WTC11 (cell line): Measurements from ENCODE around the gene IFITM5. TPM values are rescaled to one million over a fixed set of nuclear protein-coding genes. Genes with fewer than 3 reads are reported as not detected.

Source experiments
- ATAC-seq: fragments of 200-7000 bp; cut with Tn5 transposase; 2 replicates; pipeline ENCODE4 v1.10.0; 2021; ENCODE audit warnings: mild to moderate bottlenecking, moderate library complexity
- CTCF ChIA-PET: fragments of 300-600 bp; sonication (Branson Sonifier 250); formaldehyde crosslinking; loops from one replicate; lab custom pipeline; 2021; ENCODE audit warnings: antibody characterized with exemption; lab: Charles Lee
- POLR2A ChIA-PET: fragments of 350-600 bp; sonication (Branson Sonifier 250); formaldehyde crosslinking; loops from one replicate; lab custom pipeline; 2021; ENCODE audit warnings: antibody characterized with exemption; lab: Charles Lee
- DNase-seq: peaks from one replicate; pipeline ENCODE4 v3.0.0; 2021; ENCODE audit warnings: low spot score
- H3K27ac Mint-ChIP-seq: 2 replicates; pipeline ENCODE4 v1.8.0; 2021; ENCODE audit warnings: mixed read lengths
- H3K27me3 Mint-ChIP-seq: 2 replicates; pipeline ENCODE4 v1.8.0; 2021; ENCODE audit warnings: low read depth, mild to moderate bottlenecking, moderate library complexity, mixed read lengths
- H3K36me3 Mint-ChIP-seq: 2 replicates; pipeline ENCODE4 v1.8.0; 2021; ENCODE audit warnings: mixed read lengths
- H3K4me1 Mint-ChIP-seq: 2 replicates; pipeline ENCODE4 v1.8.0; 2022; ENCODE audit warnings: mixed read lengths
- H3K4me3 Mint-ChIP-seq: 2 replicates; pipeline ENCODE4 v1.8.0; 2021; ENCODE audit warnings: mild to moderate bottlenecking, moderate library complexity, mixed read lengths
- H3K9me3 Mint-ChIP-seq: 2 replicates; pipeline ENCODE4 v1.8.0; 2021; ENCODE audit warnings: mixed read lengths
- CREB1 ChIP-seq: sonication (generic); formaldehyde crosslinking; IDR thresholded peaks from 2 replicates; pipeline ENCODE4 v1.8.0; 2023; ENCODE audit warnings: mild to moderate bottlenecking, missing genetic modification reagents
- GABPB1 ChIP-seq: sonication (generic); formaldehyde crosslinking; IDR thresholded peaks from 2 replicates; pipeline ENCODE4 v1.8.1; 2023; ENCODE audit warnings: mild to moderate bottlenecking, missing genetic modification reagents
- GRHL2 ChIP-seq: fragments of 250-450 bp; sonication (Bioruptor Pico); IDR thresholded peaks from 2 replicates; pipeline ENCODE4 v1.8.0; 2022; ENCODE audit warnings: mild to moderate bottlenecking, moderate library complexity; ENCODE audit not compliant: insufficient replicate concordance, severe bottlenecking
- HMGA2 ChIP-seq: fragments of 250-450 bp; sonication (Bioruptor Pico); IDR thresholded peaks from 2 replicates; pipeline ENCODE4 v1.4.0; 2021; ENCODE audit warnings: mild to moderate bottlenecking, moderate library complexity
- KAT7 ChIP-seq: sonication (generic); formaldehyde crosslinking; IDR thresholded peaks from 2 replicates; pipeline ENCODE4 v1.8.1; 2023; ENCODE audit warnings: missing genetic modification reagents, mild to moderate bottlenecking, borderline replicate concordance
- NFATC4 ChIP-seq: fragments of 250-450 bp; sonication (Bioruptor Pico); IDR thresholded peaks from 2 replicates; pipeline ENCODE4 v1.9.0; 2021; ENCODE audit warnings: mild to moderate bottlenecking
- NFE2L1 ChIP-seq: sonication (generic); formaldehyde crosslinking; IDR thresholded peaks from 2 replicates; pipeline ENCODE4 v1.8.1; 2023; ENCODE audit warnings: missing genetic modification reagents
- NFYB ChIP-seq: sonication (generic); formaldehyde crosslinking; conservative IDR thresholded peaks from 2 replicates; pipeline ENCODE4 v1.8.0; 2022; ENCODE audit warnings: low read depth, missing genetic modification reagents
- NR2C2 ChIP-seq: sonication (generic); formaldehyde crosslinking; IDR thresholded peaks from 2 replicates; pipeline ENCODE4 v1.8.0; 2022; ENCODE audit warnings: mild to moderate bottlenecking, missing genetic modification reagents
- TCF7 ChIP-seq: sonication (generic); formaldehyde crosslinking; IDR thresholded peaks from 2 replicates; pipeline ENCODE4 v1.8.0; 2022; ENCODE audit warnings: mild to moderate bottlenecking, low read depth, missing genetic modification reagents, moderate library complexity
- ZNF121 ChIP-seq: sonication (generic); formaldehyde crosslinking; IDR thresholded peaks from 2 replicates; pipeline ENCODE4 v1.8.0; 2023; ENCODE audit warnings: missing genetic modification reagents
- ZNF138 ChIP-seq: sonication (generic); formaldehyde crosslinking; conservative IDR thresholded peaks from 2 replicates; pipeline ENCODE4 v1.8.1; 2022; ENCODE audit warnings: mild to moderate bottlenecking, moderate library complexity, missing genetic modification reagents
- ZNF232 ChIP-seq: sonication (generic); formaldehyde crosslinking; IDR thresholded peaks from 2 replicates; pipeline ENCODE4 v1.8.0; 2022; ENCODE audit warnings: mild to moderate bottlenecking, missing genetic modification reagents
- ZNF263 ChIP-seq: sonication (generic); formaldehyde crosslinking; IDR thresholded peaks from 2 replicates; pipeline ENCODE4 v1.8.1; 2022; ENCODE audit warnings: low read depth, mild to moderate bottlenecking, moderate library complexity, missing genetic modification reagents
- ZNF416 ChIP-seq: fragments of 250-450 bp; sonication (Bioruptor Pico); IDR thresholded peaks from 2 replicates; pipeline ENCODE4 v1.9.0; 2021; ENCODE audit warnings: mild to moderate bottlenecking, inconsistent platforms
- ZNF671 ChIP-seq: fragments of 250-450 bp; sonication (Bioruptor Pico); IDR thresholded peaks from 2 replicates; pipeline ENCODE4 v1.8.0; 2021; ENCODE audit warnings: mild to moderate bottlenecking
- total RNA-seq: library from RNA; stranded (reverse); gene quantifications from 3 replicates; pipeline ENCODE4 v1.2.3, GENCODE V29; 2021
- TF ChIP-seq, protein P1 (sequence below): sonication (generic); formaldehyde crosslinking; IDR thresholded peaks from 2 replicates; pipeline ENCODE4 v1.8.0; 2023; ENCODE audit warnings: missing genetic modification reagents
- TF ChIP-seq, protein P2 (sequence below): fragments of 200-600 bp; IDR thresholded peaks from 2 replicates; pipeline ENCODE4 v1.8.0; 2022; ENCODE audit warnings: antibody characterized with exemption
- TF ChIP-seq, protein P3 (sequence below): fragments of 250-450 bp; sonication (Bioruptor Pico); IDR thresholded peaks from 2 replicates; pipeline ENCODE4 v1.9.0; 2021; ENCODE audit warnings: mild to moderate bottlenecking
- TF ChIP-seq, protein P4 (sequence below): sonication (generic); formaldehyde crosslinking; IDR thresholded peaks from 2 replicates; pipeline ENCODE4 v1.8.0; 2022; ENCODE audit warnings: mild to moderate bottlenecking, missing genetic modification reagents
- TF ChIP-seq, protein P5 (sequence below): fragments of 250-450 bp; sonication (Bioruptor Pico); conservative IDR thresholded peaks from 2 replicates; pipeline ENCODE4 v1.9.0; 2021; ENCODE audit warnings: mild to moderate bottlenecking
- TF ChIP-seq, protein P6 (sequence below): sonication (generic); formaldehyde crosslinking; IDR thresholded peaks from 2 replicates; pipeline ENCODE4 v1.8.0; 2022; ENCODE audit warnings: mild to moderate bottlenecking, missing genetic modification reagents
- TF ChIP-seq, protein P7 (sequence below): sonication (generic); formaldehyde crosslinking; IDR thresholded peaks from 2 replicates; pipeline ENCODE4 v1.8.0; 2023; ENCODE audit warnings: missing genetic modification reagents, mild to moderate bottlenecking, borderline replicate concordance
- TF ChIP-seq, protein P8 (sequence below): sonication (generic); formaldehyde crosslinking; IDR thresholded peaks from 2 replicates; pipeline ENCODE4 v1.8.1; 2023; ENCODE audit warnings: mild to moderate bottlenecking, missing genetic modification reagents, moderate library complexity

IFITM5 gene
- total RNA-seq, 1 experiment from 2014 or later: not detected

DNA sequence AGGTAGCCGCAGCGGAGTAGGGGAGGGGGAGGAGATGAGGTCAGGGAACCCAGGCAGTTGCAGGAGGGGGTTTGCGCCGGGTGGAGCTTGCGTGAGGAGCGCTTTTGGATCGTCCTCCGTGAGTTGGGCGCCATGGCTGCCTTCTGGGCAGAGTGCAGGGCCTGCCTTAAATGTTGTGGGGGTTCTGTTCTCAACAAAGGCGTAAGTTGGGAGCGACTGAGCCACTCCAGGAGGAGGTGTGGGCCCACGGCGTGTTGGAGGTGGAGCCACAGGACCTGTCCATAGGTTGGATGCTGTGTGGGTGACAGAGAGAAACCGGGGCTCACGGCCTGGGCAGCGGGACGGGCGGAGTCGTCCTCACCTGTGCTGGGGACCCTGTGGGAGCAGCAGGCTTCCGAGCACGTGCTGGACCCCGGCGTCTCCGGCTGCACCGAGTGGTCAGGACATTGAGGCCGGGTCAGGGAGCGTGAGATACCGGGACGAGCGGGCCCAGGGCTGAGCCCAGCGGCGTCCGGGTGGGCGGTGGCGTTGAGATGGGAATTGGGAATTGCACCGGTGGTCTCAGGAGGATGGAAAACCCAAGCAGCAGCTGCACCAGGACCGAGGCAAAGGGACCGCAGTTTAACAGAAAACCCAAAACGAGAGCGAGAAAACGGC is 11.4 kb downstream of the IFITM5 start:
- CTCF ChIA-PET: interaction anchor here (0.9 to 4.8 kb wide), 5 partner anchors 18 to 37 kb away, joined by 3 to 34 read pairs (median 13); no protein-coding TSS in a partner anchor
- POLR2A ChIA-PET: interaction anchor here (0.6 to 0.8 kb wide), 2 partner anchors 40 to 49 kb away, joined by 4 to 5 read pairs; no protein-coding TSS in a partner anchor
- H3K4me1 Mint-ChIP-seq: peaks cover 49% of the 10 kb centered on the region
- DNase-seq (peak; percentile 42), ATAC-seq (no peak; the same call in 1 of the 2 replicates)
- peaks cover 13% of the 10 kb centered on the region; the same call in 1 of the 2 replicates for H3K36me3 Mint-ChIP-seq
- peak overlapping the region; percentile 32; the same call in 1 of the 2 replicates for H3K27ac Mint-ChIP-seq
- no peaks in the 10 kb centered on the region for H3K9me3 Mint-ChIP-seq
- peak overlapping the region; percentile 75 for H3K4me3 Mint-ChIP-seq
- H3K27me3 Mint-ChIP-seq: peaks cover 25% of the 10 kb centered on the region
- TF ChIP-seq ZNF121 (CRISPR knock-in tag) (no peak), KAT7 (no peak), GABPB1 (CRISPR knock-in tag) (no peak), ZNF671 (CRISPR knock-in tag) (no peak), NFE2L1 (CRISPR knock-in tag) (peak; percentile 29; the same call in 1 of the 2 replicates), CREB1 (no peak), NR2C2 (no peak), NFYB (CRISPR knock-in tag) (no peak), ZNF232 (CRISPR knock-in tag) (no peak), ZNF416 (CRISPR knock-in tag) (no peak), ZNF263 (no peak), NFATC4 (CRISPR knock-in tag) (no peak), HMGA2 (no peak), TCF7 (no peak), GRHL2 (CRISPR knock-in tag) (no peak), ZNF138 (CRISPR knock-in tag) (no peak)
- TF ChIP-seq, protein P1, sequence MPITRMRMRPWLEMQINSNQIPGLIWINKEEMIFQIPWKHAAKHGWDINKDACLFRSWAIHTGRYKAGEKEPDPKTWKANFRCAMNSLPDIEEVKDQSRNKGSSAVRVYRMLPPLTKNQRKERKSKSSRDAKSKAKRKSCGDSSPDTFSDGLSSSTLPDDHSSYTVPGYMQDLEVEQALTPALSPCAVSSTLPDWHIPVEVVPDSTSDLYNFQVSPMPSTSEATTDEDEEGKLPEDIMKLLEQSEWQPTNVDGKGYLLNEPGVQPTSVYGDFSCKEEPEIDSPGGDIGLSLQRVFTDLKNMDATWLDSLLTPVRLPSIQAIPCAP (CRISPR knock-in tag): 0 out of 2 replicates have a peak, but pooled peaks have one; percentile 75
- TF ChIP-seq, protein P2, sequence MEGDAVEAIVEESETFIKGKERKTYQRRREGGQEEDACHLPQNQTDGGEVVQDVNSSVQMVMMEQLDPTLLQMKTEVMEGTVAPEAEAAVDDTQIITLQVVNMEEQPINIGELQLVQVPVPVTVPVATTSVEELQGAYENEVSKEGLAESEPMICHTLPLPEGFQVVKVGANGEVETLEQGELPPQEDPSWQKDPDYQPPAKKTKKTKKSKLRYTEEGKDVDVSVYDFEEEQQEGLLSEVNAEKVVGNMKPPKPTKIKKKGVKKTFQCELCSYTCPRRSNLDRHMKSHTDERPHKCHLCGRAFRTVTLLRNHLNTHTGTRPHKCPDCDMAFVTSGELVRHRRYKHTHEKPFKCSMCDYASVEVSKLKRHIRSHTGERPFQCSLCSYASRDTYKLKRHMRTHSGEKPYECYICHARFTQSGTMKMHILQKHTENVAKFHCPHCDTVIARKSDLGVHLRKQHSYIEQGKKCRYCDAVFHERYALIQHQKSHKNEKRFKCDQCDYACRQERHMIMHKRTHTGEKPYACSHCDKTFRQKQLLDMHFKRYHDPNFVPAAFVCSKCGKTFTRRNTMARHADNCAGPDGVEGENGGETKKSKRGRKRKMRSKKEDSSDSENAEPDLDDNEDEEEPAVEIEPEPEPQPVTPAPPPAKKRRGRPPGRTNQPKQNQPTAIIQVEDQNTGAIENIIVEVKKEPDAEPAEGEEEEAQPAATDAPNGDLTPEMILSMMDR: no peak
- TF ChIP-seq, protein P3, sequence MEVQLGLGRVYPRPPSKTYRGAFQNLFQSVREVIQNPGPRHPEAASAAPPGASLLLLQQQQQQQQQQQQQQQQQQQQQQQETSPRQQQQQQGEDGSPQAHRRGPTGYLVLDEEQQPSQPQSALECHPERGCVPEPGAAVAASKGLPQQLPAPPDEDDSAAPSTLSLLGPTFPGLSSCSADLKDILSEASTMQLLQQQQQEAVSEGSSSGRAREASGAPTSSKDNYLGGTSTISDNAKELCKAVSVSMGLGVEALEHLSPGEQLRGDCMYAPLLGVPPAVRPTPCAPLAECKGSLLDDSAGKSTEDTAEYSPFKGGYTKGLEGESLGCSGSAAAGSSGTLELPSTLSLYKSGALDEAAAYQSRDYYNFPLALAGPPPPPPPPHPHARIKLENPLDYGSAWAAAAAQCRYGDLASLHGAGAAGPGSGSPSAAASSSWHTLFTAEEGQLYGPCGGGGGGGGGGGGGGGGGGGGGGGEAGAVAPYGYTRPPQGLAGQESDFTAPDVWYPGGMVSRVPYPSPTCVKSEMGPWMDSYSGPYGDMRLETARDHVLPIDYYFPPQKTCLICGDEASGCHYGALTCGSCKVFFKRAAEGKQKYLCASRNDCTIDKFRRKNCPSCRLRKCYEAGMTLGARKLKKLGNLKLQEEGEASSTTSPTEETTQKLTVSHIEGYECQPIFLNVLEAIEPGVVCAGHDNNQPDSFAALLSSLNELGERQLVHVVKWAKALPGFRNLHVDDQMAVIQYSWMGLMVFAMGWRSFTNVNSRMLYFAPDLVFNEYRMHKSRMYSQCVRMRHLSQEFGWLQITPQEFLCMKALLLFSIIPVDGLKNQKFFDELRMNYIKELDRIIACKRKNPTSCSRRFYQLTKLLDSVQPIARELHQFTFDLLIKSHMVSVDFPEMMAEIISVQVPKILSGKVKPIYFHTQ (CRISPR knock-in tag): no peak
- TF ChIP-seq, protein P4, sequence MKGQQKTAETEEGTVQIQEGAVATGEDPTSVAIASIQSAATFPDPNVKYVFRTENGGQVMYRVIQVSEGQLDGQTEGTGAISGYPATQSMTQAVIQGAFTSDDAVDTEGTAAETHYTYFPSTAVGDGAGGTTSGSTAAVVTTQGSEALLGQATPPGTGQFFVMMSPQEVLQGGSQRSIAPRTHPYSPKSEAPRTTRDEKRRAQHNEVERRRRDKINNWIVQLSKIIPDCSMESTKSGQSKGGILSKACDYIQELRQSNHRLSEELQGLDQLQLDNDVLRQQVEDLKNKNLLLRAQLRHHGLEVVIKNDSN (CRISPR knock-in tag): peak; percentile 48; the same call in 1 of the 2 replicates
- TF ChIP-seq, protein P5, sequence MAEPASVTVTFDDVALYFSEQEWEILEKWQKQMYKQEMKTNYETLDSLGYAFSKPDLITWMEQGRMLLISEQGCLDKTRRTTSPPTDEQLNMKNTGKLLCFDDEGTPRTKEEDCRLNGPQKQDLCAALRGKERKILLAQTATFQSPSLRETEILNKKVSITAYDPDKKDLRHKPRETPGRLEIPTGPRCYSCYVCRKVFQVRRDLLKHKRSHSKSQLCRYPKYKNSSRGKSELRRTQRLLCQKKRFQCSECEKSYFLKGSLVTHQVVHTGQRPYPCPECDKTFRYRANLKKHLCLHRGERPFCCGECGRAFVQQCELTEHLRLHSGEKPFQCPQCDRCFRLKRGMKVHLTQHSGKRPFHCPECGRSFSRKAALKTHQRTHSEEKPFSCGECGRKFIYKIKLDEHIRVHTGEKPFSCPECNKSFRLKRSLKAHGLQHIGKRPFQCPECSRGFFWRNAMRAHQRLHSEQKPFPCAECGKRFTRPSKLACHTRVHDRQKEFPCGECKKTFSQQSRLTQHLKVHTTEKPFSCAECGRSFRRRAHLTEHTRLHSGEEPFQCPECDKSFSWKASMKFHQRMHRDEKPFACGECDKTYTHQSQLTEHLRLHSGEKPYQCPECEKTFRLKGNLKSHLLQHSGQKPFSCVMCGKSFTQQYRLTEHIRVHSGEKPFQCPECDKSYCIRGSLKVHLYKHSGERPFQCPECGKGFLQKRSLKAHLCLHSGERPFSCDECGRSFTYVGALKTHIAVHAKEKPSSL: no peak
- TF ChIP-seq, protein P6, sequence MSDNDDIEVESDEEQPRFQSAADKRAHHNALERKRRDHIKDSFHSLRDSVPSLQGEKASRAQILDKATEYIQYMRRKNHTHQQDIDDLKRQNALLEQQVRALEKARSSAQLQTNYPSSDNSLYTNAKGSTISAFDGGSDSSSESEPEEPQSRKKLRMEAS (CRISPR knock-in tag): peak; percentile 91
- TF ChIP-seq, protein P7, sequence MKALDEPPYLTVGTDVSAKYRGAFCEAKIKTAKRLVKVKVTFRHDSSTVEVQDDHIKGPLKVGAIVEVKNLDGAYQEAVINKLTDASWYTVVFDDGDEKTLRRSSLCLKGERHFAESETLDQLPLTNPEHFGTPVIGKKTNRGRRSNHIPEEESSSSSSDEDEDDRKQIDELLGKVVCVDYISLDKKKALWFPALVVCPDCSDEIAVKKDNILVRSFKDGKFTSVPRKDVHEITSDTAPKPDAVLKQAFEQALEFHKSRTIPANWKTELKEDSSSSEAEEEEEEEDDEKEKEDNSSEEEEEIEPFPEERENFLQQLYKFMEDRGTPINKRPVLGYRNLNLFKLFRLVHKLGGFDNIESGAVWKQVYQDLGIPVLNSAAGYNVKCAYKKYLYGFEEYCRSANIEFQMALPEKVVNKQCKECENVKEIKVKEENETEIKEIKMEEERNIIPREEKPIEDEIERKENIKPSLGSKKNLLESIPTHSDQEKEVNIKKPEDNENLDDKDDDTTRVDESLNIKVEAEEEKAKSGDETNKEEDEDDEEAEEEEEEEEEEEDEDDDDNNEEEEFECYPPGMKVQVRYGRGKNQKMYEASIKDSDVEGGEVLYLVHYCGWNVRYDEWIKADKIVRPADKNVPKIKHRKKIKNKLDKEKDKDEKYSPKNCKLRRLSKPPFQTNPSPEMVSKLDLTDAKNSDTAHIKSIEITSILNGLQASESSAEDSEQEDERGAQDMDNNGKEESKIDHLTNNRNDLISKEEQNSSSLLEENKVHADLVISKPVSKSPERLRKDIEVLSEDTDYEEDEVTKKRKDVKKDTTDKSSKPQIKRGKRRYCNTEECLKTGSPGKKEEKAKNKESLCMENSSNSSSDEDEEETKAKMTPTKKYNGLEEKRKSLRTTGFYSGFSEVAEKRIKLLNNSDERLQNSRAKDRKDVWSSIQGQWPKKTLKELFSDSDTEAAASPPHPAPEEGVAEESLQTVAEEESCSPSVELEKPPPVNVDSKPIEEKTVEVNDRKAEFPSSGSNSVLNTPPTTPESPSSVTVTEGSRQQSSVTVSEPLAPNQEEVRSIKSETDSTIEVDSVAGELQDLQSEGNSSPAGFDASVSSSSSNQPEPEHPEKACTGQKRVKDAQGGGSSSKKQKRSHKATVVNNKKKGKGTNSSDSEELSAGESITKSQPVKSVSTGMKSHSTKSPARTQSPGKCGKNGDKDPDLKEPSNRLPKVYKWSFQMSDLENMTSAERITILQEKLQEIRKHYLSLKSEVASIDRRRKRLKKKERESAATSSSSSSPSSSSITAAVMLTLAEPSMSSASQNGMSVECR: no peak
- TF ChIP-seq, protein P8, sequence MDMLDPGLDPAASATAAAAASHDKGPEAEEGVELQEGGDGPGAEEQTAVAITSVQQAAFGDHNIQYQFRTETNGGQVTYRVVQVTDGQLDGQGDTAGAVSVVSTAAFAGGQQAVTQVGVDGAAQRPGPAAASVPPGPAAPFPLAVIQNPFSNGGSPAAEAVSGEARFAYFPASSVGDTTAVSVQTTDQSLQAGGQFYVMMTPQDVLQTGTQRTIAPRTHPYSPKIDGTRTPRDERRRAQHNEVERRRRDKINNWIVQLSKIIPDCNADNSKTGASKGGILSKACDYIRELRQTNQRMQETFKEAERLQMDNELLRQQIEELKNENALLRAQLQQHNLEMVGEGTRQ (CRISPR knock-in tag): peak; percentile 21; the same call in 1 of the 2 replicates
